CD14-positive monocyte (primary cell): ENCODE results near the gene AFF1. TPM values are rescaled to one million over a fixed set of nuclear protein-coding genes. Genes with fewer than 3 reads are reported as not detected.

Experiments used
- DNase-seq, 3 donors: peaks; one replicate each; pipeline ENCODE4 v3.0.0-alpha.2; 2011 to 2022
- H2AFZ ChIP-seq: 2 replicates; pipeline ENCODE4 v1.6.0; 2012; ENCODE audit warnings: mild to moderate bottlenecking, low read depth, low read length, inconsistent platforms; ENCODE audit not compliant: insufficient read depth, poor library complexity, severe bottlenecking
- H3K27ac ChIP-seq, 2 donors: 1 replicate in 1 of 2; 2 replicates in 1 of 2; pipeline ENCODE4 v1.5.1; 2012 to 2013; ENCODE audit warnings: low read length in 2 of 2, control low read depth in 1 of 2, inconsistent platforms in 1 of 2, low read depth in 1 of 2, mild to moderate bottlenecking in 1 of 2
- H3K27me3 ChIP-seq, 2 donors: one replicate each; pipeline versions ENCODE4 v1.6.0 to v1.6.1; 2011 to 2013; ENCODE audit warnings: low read length in 2 of 2; ENCODE audit not compliant: control insufficient read depth in 2 of 2, insufficient read depth in 2 of 2
- H3K36me3 ChIP-seq, 2 donors: replicated peaks in 1 of 2; 1 replicate in 1 of 2; 2 replicates in 1 of 2; pipeline versions ENCODE4 v1.5.1 to v1.6.1; 2012 to 2013; ENCODE audit warnings: low read length in 2 of 2, control low read depth in 1 of 2, inconsistent platforms in 1 of 2, mild to moderate bottlenecking in 1 of 2; ENCODE audit not compliant: insufficient read depth in 2 of 2, control insufficient read depth in 1 of 2
- H3K4me1 ChIP-seq, 2 donors: 1 replicate in 1 of 2; 2 replicates in 1 of 2; pipeline versions ENCODE4 v1.5.1 to v1.6.1; 2012 to 2013; ENCODE audit warnings: low read length in 2 of 2, control low read depth in 1 of 2, inconsistent platforms in 1 of 2, mild to moderate bottlenecking in 1 of 2, moderate library complexity in 1 of 2; ENCODE audit not compliant: insufficient read depth in 2 of 2, control insufficient read depth in 1 of 2
- H3K4me2 ChIP-seq: replicated peaks from 2 replicates; pipeline ENCODE3; 2012; ENCODE audit warnings: low read length, moderate library complexity, mild to moderate bottlenecking; ENCODE audit not compliant: poor library complexity, severe bottlenecking; ENCODE audit errors: extremely low read depth
- H3K4me3 ChIP-seq, 3 experiments: fragments of 200-600 bp in 1 of 3; sonication (generic) in 1 of 3; replicated peaks in 1 of 3; 1 replicate in 2 of 3; 2 replicates in 1 of 3; pipeline ENCODE4 v1.5.1; 2011 to 2013; ENCODE audit warnings: low read length in 3 of 3, mild to moderate bottlenecking in 3 of 3, control low read depth in 2 of 3, low read depth in 2 of 3, inconsistent platforms in 1 of 3, moderate library complexity in 1 of 3
- H3K79me2 ChIP-seq: 2 replicates; pipeline ENCODE4 v1.6.0; 2012; ENCODE audit warnings: mild to moderate bottlenecking, control low read depth, inconsistent platforms, low read length, moderate library complexity; ENCODE audit not compliant: insufficient read depth
- H3K9ac ChIP-seq: 2 replicates; pipeline ENCODE4 v1.6.0; 2017; ENCODE audit warnings: low read length, mild to moderate bottlenecking; ENCODE audit not compliant: insufficient read depth, poor library complexity, severe bottlenecking
- H3K9me3 ChIP-seq, 2 donors: replicated peaks in 1 of 2; 1 replicate in 1 of 2; 2 replicates in 1 of 2; pipeline versions ENCODE4 v1.5.1 to v1.6.1; 2012 to 2013; ENCODE audit warnings: low read length in 2 of 2, control low read depth in 1 of 2; ENCODE audit not compliant: control insufficient read depth in 1 of 2, insufficient read depth in 1 of 2
- H4K20me1 ChIP-seq: 2 replicates; pipeline ENCODE4 v1.6.0; 2012; ENCODE audit warnings: mild to moderate bottlenecking, low read length, control low read depth, moderate library complexity; ENCODE audit not compliant: insufficient read depth
- H3K27ac Mint-ChIP-seq, 7 donors: one replicate each; pipeline ENCODE4 v1.8.0; 2020; ENCODE audit warnings: mild to moderate bottlenecking in 7 of 7, mixed read lengths in 7 of 7, moderate library complexity in 6 of 7, inconsistent platforms in 2 of 7
- H3K27me3 Mint-ChIP-seq, 3 donors: one replicate each; pipeline ENCODE4 v1.8.0; 2021 to 2022; ENCODE audit warnings: low read depth in 3 of 3, mild to moderate bottlenecking in 3 of 3, mixed read lengths in 3 of 3, moderate library complexity in 3 of 3, inconsistent platforms in 1 of 3
- H3K36me3 Mint-ChIP-seq, 2 donors: one replicate each; pipeline ENCODE4 v1.8.0; 2020; ENCODE audit warnings: mixed read lengths in 2 of 2, inconsistent platforms in 1 of 2, mild to moderate bottlenecking in 1 of 2
- H3K4me1 Mint-ChIP-seq: one replicate; pipeline ENCODE4 v1.8.0; 2020; ENCODE audit warnings: mild to moderate bottlenecking, mixed read lengths
- H3K4me3 Mint-ChIP-seq, 2 donors: one replicate each; pipeline ENCODE4 v1.8.0; 2020; ENCODE audit warnings: mild to moderate bottlenecking in 2 of 2, mixed read lengths in 2 of 2, moderate library complexity in 1 of 2
- H3K9me3 Mint-ChIP-seq, 7 donors: one replicate each; pipeline ENCODE4 v1.8.0; 2020 to 2022; ENCODE audit warnings: mixed read lengths in 7 of 7, mild to moderate bottlenecking in 6 of 7, moderate library complexity in 6 of 7, inconsistent platforms in 2 of 7
- WGBS: methylation state at CpG from one replicate; pipeline ENCODE4 v1.1.5; 2013; ENCODE audit warnings: missing lambda C conversion rate; ENCODE audit not compliant: insufficient coverage; 5-methylcytosine and 5-hydroxymethylcytosine counted together
- intact Hi-C, 2 donors: fragments of 100-400 bp; cut with micrococcal nuclease; formaldehyde crosslinking; loops; one replicate each; pipeline versions ENCODE4 v1.15.0 to v1.15.1; 2023
- polyA plus RNA-seq, 3 donors: library from polyadenylated mRNA; depleted of rRNA in 1 of 3; unstranded in 2 of 3; stranded (reverse) in 1 of 3; fragments of 300-500 nt in 2 of 3; fragments of >200 nt in 1 of 3; fragmentation: Illumina TruSeq in 2 of 3; gene quantifications; 1 replicate in 2 of 3; 2 replicates in 1 of 3; pipeline ENCODE4 v1.2.3, GENCODE V29; 2012 to 2021
- TF ChIP-seq, protein P1 (sequence below): fragments of 200-600 bp; IDR thresholded peaks from one replicate; pipeline ENCODE4 v1.8.0; 2022; ENCODE audit warnings: antibody characterized with exemption, mild to moderate bottlenecking

AFF1 gene
- polyA plus RNA-seq, 3 donors: 7.5 to 20.9 (median 16.3) TPM

DNA sequence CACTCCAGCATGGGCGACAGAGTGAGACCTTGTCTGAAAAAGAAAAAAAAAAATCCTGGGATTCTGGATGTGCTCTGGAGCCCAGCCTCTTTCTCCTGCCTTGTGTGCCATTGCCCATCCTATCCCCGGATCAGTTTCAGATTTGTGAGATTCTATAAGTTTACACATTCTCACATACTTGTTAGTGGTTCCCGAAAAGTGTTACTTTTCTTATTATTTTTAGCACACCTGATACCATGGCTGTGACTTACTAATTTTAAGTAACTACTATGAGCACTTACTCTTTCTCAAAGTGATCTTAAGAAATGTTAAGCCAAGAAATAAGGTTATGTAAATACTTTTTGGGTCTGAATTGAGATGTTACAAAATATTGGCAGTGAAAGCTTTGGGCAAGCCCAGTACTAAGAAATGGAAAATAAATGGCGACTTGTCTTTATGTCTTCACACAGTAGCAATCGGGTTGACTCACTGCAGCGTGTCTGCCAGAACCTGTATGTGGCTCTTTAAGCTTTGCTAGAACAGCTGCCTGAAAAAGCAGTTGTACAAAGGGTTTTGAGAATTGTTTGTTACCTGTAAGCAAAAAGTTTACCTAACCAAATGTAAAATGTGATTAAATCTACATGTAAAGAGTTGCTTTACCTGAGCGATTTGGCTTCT lies 166.9 kb downstream of the AFF1 start:
- H3K27me3 Mint-ChIP-seq: no peaks in the 10 kb centered on the region
- no peak overlapping the region for H3K27ac Mint-ChIP-seq

DNA sequence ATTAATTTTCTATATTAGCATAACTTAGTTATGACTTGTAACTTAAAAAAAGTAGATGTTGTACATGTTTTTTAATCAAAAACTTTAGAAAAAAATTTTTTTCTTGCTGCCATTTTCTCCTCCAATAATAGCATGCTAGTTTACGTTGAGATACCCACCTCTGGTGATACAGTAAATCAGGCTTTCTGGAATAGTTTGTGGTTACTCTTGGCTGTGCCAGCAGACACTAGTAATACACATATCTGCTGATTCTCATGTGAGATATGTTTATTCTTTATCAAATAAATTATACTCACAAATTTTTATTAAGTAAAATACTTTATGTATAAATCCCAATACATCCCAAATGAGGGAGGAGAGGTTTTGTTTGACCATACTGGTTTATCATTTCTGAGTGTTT lies 168.3 kb downstream of the AFF1 start:
- DNase-seq: no peak
- H3K27me3 ChIP-seq: no peaks in the 10 kb centered on the region
- H3K9ac ChIP-seq: no peak overlapping the region
- Mint-ChIP-seq H3K4me3 (no peak overlapping the region), H3K4me1 (peaks cover 4% of the 10 kb centered on the region), H3K9me3 (no peaks in the 10 kb centered on the region), H3K27ac (peak overlapping the region in 3 of 7 donors; percentile 43 to 51 (median 50)), H3K36me3 (peaks cover 49 to 58% of the 10 kb centered on the region in 2 donors), H3K27me3 (no peaks in the 10 kb centered on the region)
- TF ChIP-seq, protein P1, sequence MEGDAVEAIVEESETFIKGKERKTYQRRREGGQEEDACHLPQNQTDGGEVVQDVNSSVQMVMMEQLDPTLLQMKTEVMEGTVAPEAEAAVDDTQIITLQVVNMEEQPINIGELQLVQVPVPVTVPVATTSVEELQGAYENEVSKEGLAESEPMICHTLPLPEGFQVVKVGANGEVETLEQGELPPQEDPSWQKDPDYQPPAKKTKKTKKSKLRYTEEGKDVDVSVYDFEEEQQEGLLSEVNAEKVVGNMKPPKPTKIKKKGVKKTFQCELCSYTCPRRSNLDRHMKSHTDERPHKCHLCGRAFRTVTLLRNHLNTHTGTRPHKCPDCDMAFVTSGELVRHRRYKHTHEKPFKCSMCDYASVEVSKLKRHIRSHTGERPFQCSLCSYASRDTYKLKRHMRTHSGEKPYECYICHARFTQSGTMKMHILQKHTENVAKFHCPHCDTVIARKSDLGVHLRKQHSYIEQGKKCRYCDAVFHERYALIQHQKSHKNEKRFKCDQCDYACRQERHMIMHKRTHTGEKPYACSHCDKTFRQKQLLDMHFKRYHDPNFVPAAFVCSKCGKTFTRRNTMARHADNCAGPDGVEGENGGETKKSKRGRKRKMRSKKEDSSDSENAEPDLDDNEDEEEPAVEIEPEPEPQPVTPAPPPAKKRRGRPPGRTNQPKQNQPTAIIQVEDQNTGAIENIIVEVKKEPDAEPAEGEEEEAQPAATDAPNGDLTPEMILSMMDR: no peak
- peaks cover 5% of the 10 kb centered on the region for H4K20me1 ChIP-seq
- no peaks in the 10 kb centered on the region for H3K9me3 ChIP-seq
- no peak overlapping the region for H3K4me2 ChIP-seq
- no peak overlapping the region for H2AFZ ChIP-seq
- WGBS: no CpG with 5 or more reads among the region's 1 CpG
- H3K4me1 ChIP-seq: peaks cover 0 to 7% of the 10 kb centered on the region in 2 donors
- peaks cover 19% of the 10 kb centered on the region for H3K79me2 ChIP-seq
- peak overlapping the region in 1 of 2 donors; percentile 30 for H3K27ac ChIP-seq
- intact Hi-C loops: no loop called here
- H3K36me3 ChIP-seq: peaks cover 25 to 70% of the 10 kb centered on the region in 2 donors
- no peak overlapping the region for H3K4me3 ChIP-seq

More for the DNA sequence above, 166.9 kb downstream of the AFF1 start:
- H3K9me3 ChIP-seq: no peaks in the 10 kb centered on the region
- DNase-seq: no peak
- H3K4me1 Mint-ChIP-seq: peaks cover 6% of the 10 kb centered on the region
- peaks cover 19% of the 10 kb centered on the region for H3K79me2 ChIP-seq
- H3K4me1 ChIP-seq: peaks cover 0 to 7% of the 10 kb centered on the region in 2 donors
- no peak overlapping the region for H3K4me2 ChIP-seq
- H3K9me3 Mint-ChIP-seq: no peaks in the 10 kb centered on the region
- H3K27ac ChIP-seq: no peak overlapping the region
- no peak overlapping the region for H3K4me3 ChIP-seq
- 100% methylated on average over 4 of the region's 7 CpGs for WGBS
- peaks cover 17 to 62% of the 10 kb centered on the region in 2 donors for H3K36me3 ChIP-seq
- peaks cover 42 to 51% of the 10 kb centered on the region in 2 donors for H3K36me3 Mint-ChIP-seq
- H3K4me3 Mint-ChIP-seq: no peak overlapping the region
- no peak overlapping the region for H3K9ac ChIP-seq
- TF ChIP-seq, protein P1: no peak
- H2AFZ ChIP-seq: no peak overlapping the region
- peaks cover 5% of the 10 kb centered on the region for H4K20me1 ChIP-seq
- intact Hi-C loops: no loop called here
- no peaks in the 10 kb centered on the region for H3K27me3 ChIP-seq
